Endodermal cell (in vitro differentiated cells): Measurements from ENCODE around the gene ABI2. TPM values are rescaled to one million over a fixed set of nuclear protein-coding genes. Genes with fewer than 3 reads are reported as not detected.

Experiments used
- DNase-seq: peaks from one replicate; pipeline ENCODE4 v3.0.0-alpha.2; 2017
- H3K27ac ChIP-seq: 2 replicates; pipeline ENCODE4 v1.5.1; 2013; ENCODE audit warnings: mild to moderate bottlenecking, low read depth, low read length, moderate library complexity
- H3K27me3 ChIP-seq: 2 replicates; pipeline ENCODE4 v1.6.1; 2013; ENCODE audit warnings: mild to moderate bottlenecking, low read length, moderate library complexity; ENCODE audit not compliant: insufficient read depth, control insufficient read depth, poor library complexity, severe bottlenecking
- H3K36me3 ChIP-seq: 2 replicates; pipeline ENCODE4 v1.7.0; 2013; ENCODE audit warnings: mild to moderate bottlenecking, low read length, moderate library complexity; ENCODE audit not compliant: control insufficient read depth, insufficient read depth
- H3K4me1 ChIP-seq: one replicate; pipeline ENCODE4 v1.7.0; 2013; ENCODE audit warnings: low read length; ENCODE audit not compliant: control insufficient read depth, insufficient read depth
- H3K4me3 ChIP-seq: 2 replicates; pipeline ENCODE4 v1.5.1; 2013; ENCODE audit warnings: mild to moderate bottlenecking, low read length, moderate library complexity
- H3K9ac ChIP-seq: 2 replicates; pipeline ENCODE4 v1.6.1; 2013; ENCODE audit warnings: mild to moderate bottlenecking, low read length, moderate library complexity; ENCODE audit not compliant: poor library complexity, severe bottlenecking; ENCODE audit errors: extremely low read depth
- H3K9me3 ChIP-seq: 2 replicates; pipeline ENCODE4 v1.6.1; 2013; ENCODE audit warnings: mild to moderate bottlenecking, low read length, moderate library complexity; ENCODE audit not compliant: control insufficient read depth
- H3K27ac Mint-ChIP-seq: 2 replicates; pipeline ENCODE4 v1.8.0; 2020; ENCODE audit warnings: mixed read lengths
- H3K27me3 Mint-ChIP-seq: 2 replicates; pipeline ENCODE4 v1.8.0; 2021; ENCODE audit warnings: mild to moderate bottlenecking, mixed read lengths; ENCODE audit not compliant: insufficient read depth
- H3K36me3 Mint-ChIP-seq: 2 replicates; pipeline ENCODE4 v1.8.0; 2020; ENCODE audit warnings: low read depth, mixed read lengths
- H3K4me1 Mint-ChIP-seq: 2 replicates; pipeline ENCODE4 v1.8.0; 2020; ENCODE audit warnings: mixed read lengths
- H3K4me3 Mint-ChIP-seq: 2 replicates; pipeline ENCODE4 v1.8.0; 2020; ENCODE audit warnings: mild to moderate bottlenecking, moderate library complexity, mixed read lengths
- H3K9me3 Mint-ChIP-seq: 2 replicates; pipeline ENCODE4 v1.8.0; 2020; ENCODE audit warnings: mild to moderate bottlenecking, mixed read lengths
- WGBS, 2 experiments: methylation state at CpG; one replicate each; pipeline versions ENCODE4 v1.1.5 to v1.1.7; 2013; ENCODE audit warnings: missing lambda C conversion rate in 2 of 2, mixed read lengths in 1 of 2; ENCODE audit not compliant: insufficient coverage in 1 of 2, insufficient read length in 1 of 2; 5-methylcytosine and 5-hydroxymethylcytosine counted together
- total RNA-seq, 2 donors: library from RNA; stranded (reverse); fragmentation: NEBNext Ultra II Directional in 1 of 2; extraction: Animal tissue kit (Norgen Biotek cat#: 25700) in 1 of 2; gene quantifications; 2 replicates in 1 of 2; 3 replicates in 1 of 2; pipeline ENCODE4 v1.2.1, GENCODE V29; 2021
- TF ChIP-seq, protein P1 (sequence below): fragments of 200-600 bp; sonication (generic); conservative IDR thresholded peaks from 2 replicates; pipeline ENCODE4 v1.5.0; 2021; ENCODE audit warnings: antibody characterized with exemption, mild to moderate bottlenecking

The ABI2 gene
- total RNA-seq, 2 donors from 2014 or later = 115 to 139 TPM

GRCh38 chr2:203431391-203432185, 103.4 kb downstream of the ABI2 start:
- H3K27me3 ChIP-seq = no peaks in the 10 kb centered on the region
- Mint-ChIP-seq H3K27ac (no peak overlapping the region), H3K36me3 (peaks cover 45% of the 10 kb centered on the region), H3K4me1 (peaks cover 2% of the 10 kb centered on the region), H3K4me3 (no peak overlapping the region), H3K27me3 (no peaks in the 10 kb centered on the region), H3K9me3 (no peaks in the 10 kb centered on the region)
- WGBS, 2 experiments = 95% methylated on average over 4 of the region's 5 CpGs; no CpG with 5 or more reads in 1 of the 2 experiments
- H3K4me1 ChIP-seq = no peaks in the 10 kb centered on the region
- DNase-seq = no peak
- no peak overlapping the region for H3K27ac ChIP-seq
- H3K4me3 ChIP-seq = no peak overlapping the region
- H3K9ac ChIP-seq = no peak overlapping the region
- TF ChIP-seq, protein P1, sequence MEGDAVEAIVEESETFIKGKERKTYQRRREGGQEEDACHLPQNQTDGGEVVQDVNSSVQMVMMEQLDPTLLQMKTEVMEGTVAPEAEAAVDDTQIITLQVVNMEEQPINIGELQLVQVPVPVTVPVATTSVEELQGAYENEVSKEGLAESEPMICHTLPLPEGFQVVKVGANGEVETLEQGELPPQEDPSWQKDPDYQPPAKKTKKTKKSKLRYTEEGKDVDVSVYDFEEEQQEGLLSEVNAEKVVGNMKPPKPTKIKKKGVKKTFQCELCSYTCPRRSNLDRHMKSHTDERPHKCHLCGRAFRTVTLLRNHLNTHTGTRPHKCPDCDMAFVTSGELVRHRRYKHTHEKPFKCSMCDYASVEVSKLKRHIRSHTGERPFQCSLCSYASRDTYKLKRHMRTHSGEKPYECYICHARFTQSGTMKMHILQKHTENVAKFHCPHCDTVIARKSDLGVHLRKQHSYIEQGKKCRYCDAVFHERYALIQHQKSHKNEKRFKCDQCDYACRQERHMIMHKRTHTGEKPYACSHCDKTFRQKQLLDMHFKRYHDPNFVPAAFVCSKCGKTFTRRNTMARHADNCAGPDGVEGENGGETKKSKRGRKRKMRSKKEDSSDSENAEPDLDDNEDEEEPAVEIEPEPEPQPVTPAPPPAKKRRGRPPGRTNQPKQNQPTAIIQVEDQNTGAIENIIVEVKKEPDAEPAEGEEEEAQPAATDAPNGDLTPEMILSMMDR = no peak
- H3K9me3 ChIP-seq = no peaks in the 10 kb centered on the region
- peaks cover 54% of the 10 kb centered on the region for H3K36me3 ChIP-seq

DNA sequence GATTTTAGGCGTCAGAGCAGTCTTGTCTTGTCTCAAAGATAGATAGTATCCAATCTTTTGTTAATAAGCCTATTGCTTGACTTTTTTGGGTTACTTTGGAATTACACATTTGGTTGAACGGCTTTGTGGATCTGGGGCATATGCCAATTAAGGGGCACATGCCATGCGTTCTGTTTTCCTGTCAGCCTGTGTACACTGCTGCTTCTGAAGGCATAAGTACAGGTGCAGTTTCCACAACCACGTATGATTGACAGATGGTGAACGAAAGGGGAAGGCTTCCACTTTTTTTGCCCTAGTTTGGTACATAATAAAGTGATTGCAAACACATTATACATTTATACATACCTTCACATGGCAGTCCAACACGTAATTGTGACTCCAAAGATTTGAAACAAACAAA, 104.6 kb downstream of the ABI2 start:
- 93 to 95% methylated on average over 5 to 6 of the region's 6 CpGs for WGBS, 2 experiments
- Mint-ChIP-seq H3K27ac (no peak overlapping the region), H3K27me3 (no peaks in the 10 kb centered on the region), H3K36me3 (peaks cover 36% of the 10 kb centered on the region), H3K9me3 (no peaks in the 10 kb centered on the region), H3K4me1 (peaks cover 2% of the 10 kb centered on the region), H3K4me3 (no peak overlapping the region)
- Histone ChIP-seq H3K27ac (no peak overlapping the region), H3K9ac (no peak overlapping the region), H3K36me3 (peaks cover 51% of the 10 kb centered on the region), H3K9me3 (no peaks in the 10 kb centered on the region), H3K4me3 (no peak overlapping the region), H3K4me1 (no peaks in the 10 kb centered on the region), H3K27me3 (no peaks in the 10 kb centered on the region)
- no peak for DNase-seq
- TF ChIP-seq, protein P1 = no peak

DNA sequence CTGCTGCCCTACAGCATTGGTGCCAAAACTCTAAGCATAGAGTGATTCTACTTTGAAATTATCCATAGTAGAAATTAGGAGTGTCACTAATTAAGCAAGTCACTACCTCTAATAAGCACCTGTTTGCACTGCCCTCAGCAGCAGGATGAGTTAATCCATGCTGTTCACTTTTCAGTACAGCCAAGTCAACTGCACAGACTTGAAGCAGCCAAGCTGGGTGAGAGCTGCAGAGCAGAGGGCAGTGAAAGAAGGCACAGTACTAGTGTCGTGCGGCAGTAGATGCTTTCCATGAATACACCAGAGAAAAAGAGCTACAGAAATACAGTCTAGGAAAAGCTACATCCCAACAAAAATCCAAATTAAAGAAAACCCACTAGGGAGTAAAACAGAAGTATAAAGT, 108.3 kb downstream of the ABI2 start:
- 85% methylated on average over 2 of the region's 2 CpGs; no CpG with 5 or more reads in 1 of the 2 experiments for WGBS, 2 experiments
- Mint-ChIP-seq H3K27me3 (no peaks in the 10 kb centered on the region), H3K27ac (no peak overlapping the region), H3K9me3 (no peaks in the 10 kb centered on the region), H3K36me3 (peaks cover 28% of the 10 kb centered on the region), H3K4me1 (peaks cover 11% of the 10 kb centered on the region), H3K4me3 (no peak overlapping the region)
- Histone ChIP-seq H3K4me3 (no peak overlapping the region), H3K36me3 (peaks cover 52% of the 10 kb centered on the region), H3K9ac (no peak overlapping the region), H3K4me1 (no peaks in the 10 kb centered on the region), H3K9me3 (no peaks in the 10 kb centered on the region), H3K27ac (peak overlapping the region; percentile 17), H3K27me3 (no peaks in the 10 kb centered on the region)
- TF ChIP-seq, protein P1 = no peak
- no peak for DNase-seq
